ENCODE measurements around the gene SPATA32.

SPATA32 gene

DNA sequence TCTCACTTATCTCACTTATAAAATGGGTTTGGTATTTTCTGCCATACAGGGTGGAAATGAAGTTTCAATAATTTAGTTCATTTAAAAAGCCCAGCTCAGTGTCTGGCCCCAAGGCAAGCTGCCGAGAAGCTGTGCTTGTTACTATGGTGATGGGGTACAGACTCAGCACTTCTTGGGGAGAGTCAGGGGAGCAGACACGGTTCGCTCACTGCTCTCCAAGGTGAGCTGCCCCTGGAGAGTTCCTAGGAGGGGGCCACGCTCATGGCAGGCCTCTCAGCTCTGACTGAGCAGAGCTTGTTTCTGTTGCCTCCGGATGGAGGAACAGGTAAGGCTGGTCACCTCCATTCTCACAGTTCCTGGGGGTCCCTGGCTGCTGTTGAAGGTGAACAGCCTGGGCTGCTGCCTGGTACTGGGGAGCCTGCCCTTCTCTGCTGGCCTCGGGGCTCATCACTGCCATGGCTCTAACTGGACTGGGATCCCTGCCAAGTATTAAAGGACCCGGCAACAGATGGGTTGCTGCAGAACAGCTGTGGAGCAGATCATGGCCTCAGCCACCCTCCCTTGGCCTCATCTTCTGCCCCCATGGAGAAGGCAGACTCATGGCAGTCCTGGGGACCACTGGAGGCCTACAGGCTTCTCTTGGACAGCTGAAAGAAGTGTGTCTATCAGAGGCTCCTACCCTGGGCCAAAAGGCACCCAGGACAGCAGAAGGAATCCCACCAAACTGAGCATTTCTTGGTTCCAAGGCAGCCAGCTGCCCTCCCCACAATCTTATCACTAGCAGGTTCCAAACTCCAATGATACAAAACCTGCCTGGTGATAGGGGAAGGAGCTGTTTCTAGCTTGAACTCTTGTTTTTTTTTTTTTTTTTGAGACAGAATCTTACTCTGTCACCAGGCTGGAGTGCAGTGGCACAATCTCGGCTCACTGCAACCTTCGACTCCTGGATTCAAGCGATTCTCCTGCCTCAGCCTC, 25.9 kb upstream of the SPATA32 start:
- TF ChIP-seq, protein P1, sequence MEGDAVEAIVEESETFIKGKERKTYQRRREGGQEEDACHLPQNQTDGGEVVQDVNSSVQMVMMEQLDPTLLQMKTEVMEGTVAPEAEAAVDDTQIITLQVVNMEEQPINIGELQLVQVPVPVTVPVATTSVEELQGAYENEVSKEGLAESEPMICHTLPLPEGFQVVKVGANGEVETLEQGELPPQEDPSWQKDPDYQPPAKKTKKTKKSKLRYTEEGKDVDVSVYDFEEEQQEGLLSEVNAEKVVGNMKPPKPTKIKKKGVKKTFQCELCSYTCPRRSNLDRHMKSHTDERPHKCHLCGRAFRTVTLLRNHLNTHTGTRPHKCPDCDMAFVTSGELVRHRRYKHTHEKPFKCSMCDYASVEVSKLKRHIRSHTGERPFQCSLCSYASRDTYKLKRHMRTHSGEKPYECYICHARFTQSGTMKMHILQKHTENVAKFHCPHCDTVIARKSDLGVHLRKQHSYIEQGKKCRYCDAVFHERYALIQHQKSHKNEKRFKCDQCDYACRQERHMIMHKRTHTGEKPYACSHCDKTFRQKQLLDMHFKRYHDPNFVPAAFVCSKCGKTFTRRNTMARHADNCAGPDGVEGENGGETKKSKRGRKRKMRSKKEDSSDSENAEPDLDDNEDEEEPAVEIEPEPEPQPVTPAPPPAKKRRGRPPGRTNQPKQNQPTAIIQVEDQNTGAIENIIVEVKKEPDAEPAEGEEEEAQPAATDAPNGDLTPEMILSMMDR (IDR thresholded peaks at IDR 0.05; ENCODE audit: low read depth, low read length, missing control alignments), result no peak
- no peak overlapping the region for H3K4me3 ChIP-seq (replicated peaks; ENCODE audit: low read depth, low read length)
- DNase-seq (ENCODE audit: extremely low read depth, low read depth), result no peak

DNA sequence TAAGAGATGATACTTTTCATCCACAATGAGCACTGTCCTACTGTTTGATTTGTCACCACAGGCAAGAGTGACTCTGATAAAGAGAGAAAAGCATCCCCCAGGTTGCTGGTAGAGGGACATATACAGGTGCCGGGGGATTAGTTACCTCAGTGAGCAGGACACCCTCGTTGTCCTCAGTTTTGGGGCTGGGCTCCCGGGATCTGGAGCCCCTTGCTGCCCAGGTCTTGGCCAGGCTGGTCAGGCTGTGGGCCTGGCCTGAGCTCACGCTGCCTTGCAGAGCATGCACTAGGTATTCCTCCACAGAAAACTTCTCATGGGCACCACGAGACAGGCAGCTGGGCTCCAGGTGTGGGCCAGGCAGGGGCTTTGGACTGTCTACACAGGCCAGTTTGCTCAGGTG, 24.4 kb upstream of the SPATA32 start:
- no peak overlapping the region for H3K4me3 ChIP-seq (replicated peaks; ENCODE audit: low read depth, low read length)
- TF ChIP-seq, protein P1 (IDR thresholded peaks at IDR 0.05; ENCODE audit: low read depth, low read length, missing control alignments), result no peak
- no peak for DNase-seq (ENCODE audit: extremely low read depth, low read depth)

DNA sequence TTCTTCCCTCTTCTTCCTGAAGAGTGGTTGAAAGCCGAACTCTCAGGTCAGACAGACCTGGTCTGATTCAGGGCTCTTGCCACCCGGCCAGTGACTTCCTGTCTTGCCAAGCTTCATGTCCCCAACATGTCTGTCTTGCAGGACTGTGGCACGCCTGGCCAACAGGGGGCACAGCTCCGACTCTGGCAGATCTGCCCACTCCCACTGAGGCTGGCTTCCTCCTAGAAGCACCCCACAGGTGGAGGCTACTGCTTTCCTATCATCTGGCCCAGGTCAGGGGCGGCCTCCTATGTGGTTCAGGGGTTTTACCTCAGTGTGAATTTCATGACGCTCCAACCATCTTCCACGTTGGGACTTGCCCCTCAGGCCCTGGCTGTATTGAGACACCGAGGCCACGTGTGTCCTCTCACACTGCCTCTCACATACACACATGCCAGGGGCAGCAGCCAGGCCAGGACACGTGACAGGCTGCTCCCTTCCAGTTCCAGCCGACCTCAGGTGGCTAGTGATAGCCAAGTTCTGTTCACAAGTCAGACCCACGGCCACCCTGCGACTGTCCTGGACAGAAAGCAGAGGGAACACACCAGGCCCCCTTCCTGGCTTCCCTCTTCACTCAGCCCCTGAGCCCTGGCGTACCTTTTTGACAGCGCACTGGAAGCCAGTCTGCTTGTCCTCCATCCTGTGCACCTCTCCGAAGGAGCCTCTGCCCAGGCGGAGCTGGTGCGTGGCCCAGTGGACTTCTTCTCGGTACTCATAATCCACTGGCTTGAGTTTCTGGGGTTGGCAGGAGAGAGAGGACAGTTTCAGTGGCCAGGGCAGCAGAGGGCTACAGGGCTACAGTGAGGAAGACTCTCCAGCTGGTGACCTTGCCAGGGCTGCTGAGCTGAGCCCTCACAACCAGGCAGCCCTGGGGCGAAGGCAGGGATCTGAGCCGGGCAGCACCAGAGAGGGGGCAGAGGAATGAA, 22.6 kb upstream of the SPATA32 start:
- no peak overlapping the region for H3K4me3 ChIP-seq (replicated peaks; ENCODE audit: low read depth, low read length)
- TF ChIP-seq, protein P1 (IDR thresholded peaks at IDR 0.05; ENCODE audit: low read depth, low read length, missing control alignments), result peak; percentile 35
- DNase-seq (ENCODE audit: extremely low read depth, low read depth), result no peak

GRCh38 chr17:45283711-45284110, 21.8 kb upstream of the SPATA32 start:
- no peak for DNase-seq (ENCODE audit: extremely low read depth, low read depth)
- TF ChIP-seq, protein P1 (IDR thresholded peaks at IDR 0.05; ENCODE audit: low read depth, low read length, missing control alignments), result no peak
- H3K4me3 ChIP-seq (replicated peaks; ENCODE audit: low read depth, low read length), result no peak overlapping the region

DNA sequence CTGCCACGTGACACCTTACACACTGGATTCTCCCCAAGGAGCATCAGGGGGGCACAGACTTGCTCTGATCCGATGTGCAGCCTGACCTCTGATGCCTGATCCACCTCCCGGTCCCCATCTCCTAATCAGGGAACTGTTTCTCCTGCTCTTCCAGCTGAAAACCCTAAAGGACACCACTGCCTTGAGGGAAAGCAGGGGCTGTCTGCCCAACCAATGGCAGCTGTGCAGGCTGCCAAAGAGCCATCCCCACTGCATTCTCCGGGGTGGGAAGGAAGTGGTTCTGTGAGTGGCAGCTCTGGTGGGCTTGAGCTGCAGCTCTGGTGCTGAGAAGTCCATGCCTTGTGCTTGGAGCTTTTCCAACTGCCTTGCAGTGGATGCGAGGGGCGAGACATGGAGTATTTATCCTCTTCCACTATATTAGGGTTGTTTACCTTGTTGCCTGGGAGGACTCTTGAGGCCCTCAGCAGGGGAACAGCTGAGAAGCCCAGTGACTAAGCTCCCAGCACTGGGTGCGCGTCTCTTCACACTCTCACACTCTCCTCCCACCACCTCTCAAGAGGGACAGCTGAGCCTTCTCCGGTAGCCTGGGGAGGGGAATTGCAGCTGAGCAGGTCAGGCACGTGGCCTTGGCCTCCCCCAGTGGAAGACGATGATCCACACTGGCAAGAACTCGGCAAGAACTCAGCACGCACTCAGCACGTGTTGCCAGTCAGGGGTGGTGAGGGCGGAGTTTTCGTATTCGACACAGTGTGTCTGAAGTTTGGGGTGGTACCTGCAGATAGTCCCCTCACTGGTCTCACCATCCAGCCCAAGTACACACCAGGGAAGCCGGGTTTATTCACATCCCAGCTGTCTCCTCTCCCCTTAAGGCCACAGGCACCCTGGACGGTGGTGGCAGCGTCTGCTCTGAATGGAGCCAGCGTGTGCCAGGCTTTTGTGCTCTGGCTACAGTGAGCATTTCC, 21.1 kb upstream of the SPATA32 start:
- no peak for DNase-seq (ENCODE audit: extremely low read depth, low read depth)
- H3K4me3 ChIP-seq (replicated peaks; ENCODE audit: low read depth, low read length), result no peak overlapping the region
- TF ChIP-seq, protein P1 (IDR thresholded peaks at IDR 0.05; ENCODE audit: low read depth, low read length, missing control alignments), result no peak

DNA sequence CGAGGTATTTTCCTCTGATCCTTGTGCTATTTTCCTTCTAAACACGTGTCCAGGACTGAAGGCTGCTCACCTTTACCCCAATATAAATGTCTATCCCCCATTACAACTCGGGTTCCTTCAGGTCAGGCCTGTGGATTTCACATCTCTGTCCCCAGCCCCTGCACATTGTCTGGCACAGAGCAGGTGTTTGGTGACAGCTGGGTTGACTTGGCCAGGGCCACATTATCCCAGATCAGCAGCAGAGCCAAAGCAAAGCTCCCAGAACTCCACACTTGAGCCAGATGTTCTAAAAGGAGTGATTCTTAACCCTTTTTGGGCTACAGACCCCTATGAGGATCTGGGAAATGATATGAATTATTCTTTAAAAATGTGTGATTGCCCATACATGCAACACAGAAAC, 18.0 kb upstream of the SPATA32 start:
- no peak for DNase-seq (ENCODE audit: extremely low read depth, low read depth)
- no peak overlapping the region for H3K4me3 ChIP-seq (replicated peaks; ENCODE audit: low read depth, low read length)
- TF ChIP-seq, protein P1 (IDR thresholded peaks at IDR 0.05; ENCODE audit: low read depth, low read length, missing control alignments), result no peak
